LNCAP (cell line): ENCODE measurements around the gene ARHGAP35.

Experiments
- TF ChIP-seq, protein P1 (sequence below): fragments of 450-650 bp; IDR thresholded peaks from 2 replicates; pipeline ENCODE4 v1.5.1; 2017; ENCODE audit warnings: mild to moderate bottlenecking

Gene ARHGAP35

DNA sequence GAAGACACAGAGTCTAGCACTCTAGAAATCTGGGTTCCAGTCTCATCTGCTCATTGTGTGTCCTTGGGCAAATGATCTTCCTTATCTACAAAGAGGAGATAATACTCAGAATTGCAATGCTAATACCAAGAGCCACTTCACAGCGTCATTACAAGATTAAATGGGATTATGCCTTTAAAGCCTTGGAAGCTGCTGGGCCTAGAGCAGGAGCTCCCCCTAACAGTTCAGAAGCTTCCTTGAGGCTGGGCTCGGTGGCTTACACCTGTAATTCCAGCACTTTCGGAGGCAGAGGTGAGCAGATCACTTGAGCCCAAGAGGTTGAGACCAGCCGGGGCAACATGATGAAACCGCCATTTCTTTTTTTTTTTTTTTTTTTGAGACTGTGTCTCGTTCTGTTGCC lies 37.7 kb upstream of the ARHGAP35 start:
- TF ChIP-seq, protein P1, sequence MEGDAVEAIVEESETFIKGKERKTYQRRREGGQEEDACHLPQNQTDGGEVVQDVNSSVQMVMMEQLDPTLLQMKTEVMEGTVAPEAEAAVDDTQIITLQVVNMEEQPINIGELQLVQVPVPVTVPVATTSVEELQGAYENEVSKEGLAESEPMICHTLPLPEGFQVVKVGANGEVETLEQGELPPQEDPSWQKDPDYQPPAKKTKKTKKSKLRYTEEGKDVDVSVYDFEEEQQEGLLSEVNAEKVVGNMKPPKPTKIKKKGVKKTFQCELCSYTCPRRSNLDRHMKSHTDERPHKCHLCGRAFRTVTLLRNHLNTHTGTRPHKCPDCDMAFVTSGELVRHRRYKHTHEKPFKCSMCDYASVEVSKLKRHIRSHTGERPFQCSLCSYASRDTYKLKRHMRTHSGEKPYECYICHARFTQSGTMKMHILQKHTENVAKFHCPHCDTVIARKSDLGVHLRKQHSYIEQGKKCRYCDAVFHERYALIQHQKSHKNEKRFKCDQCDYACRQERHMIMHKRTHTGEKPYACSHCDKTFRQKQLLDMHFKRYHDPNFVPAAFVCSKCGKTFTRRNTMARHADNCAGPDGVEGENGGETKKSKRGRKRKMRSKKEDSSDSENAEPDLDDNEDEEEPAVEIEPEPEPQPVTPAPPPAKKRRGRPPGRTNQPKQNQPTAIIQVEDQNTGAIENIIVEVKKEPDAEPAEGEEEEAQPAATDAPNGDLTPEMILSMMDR = no peak

DNA sequence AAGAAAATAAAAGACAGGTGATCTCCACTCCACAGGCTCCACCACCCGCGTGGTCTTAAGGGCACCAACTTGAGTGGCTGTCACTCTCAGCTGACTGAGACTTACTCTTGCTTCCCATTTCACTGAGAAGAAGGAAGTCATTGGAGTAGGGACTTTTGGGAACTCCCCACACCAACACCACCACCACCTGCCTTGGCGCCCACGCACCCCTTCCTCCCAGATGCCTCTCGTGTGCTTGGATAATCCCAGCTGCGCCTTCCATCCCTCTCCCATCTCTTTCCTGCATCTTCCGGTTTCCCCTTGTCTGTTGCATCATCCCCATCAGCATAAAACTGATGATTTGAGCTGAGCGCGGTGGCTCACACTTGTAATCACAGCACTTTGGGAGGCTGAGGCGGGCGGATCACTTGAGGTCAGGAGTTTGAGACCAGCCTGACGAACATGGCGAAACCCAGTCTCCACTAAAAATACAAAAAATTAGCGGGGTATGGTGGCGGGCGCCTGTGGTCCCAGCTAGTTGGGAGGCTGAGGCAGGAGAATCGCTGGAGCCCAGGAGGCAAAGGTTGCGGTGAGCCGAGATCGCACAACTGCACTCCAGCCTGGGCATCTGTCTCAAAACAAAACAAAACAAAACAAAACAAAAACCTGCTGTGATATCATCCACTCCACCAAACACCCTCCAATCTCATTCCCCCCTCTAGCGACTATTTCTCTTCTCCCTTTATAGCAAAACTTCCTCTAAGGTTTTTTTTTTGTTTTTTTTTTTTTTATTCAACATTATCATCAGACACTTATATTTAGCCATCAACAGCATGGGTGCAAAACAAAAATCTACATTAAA lies 35.7 kb upstream of the ARHGAP35 start:
- TF ChIP-seq, protein P1 = no peak

DNA sequence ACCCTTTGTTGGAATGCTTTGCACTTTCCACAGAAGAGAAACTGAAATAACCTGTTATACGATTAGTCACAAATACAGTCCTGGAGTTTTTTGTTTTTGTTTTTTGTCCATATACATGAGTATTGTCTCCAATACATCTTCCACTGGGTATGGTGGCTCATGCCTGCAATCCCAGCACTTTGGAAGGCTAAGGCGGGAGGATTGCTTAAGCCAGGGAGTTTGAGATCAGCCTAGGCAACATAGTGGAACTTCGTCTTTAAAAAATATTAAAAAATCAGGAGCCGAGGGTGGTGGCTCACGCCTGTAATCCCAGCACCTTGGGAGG lies 35.1 kb upstream of the ARHGAP35 start:
- TF ChIP-seq, protein P1 = no peak

DNA sequence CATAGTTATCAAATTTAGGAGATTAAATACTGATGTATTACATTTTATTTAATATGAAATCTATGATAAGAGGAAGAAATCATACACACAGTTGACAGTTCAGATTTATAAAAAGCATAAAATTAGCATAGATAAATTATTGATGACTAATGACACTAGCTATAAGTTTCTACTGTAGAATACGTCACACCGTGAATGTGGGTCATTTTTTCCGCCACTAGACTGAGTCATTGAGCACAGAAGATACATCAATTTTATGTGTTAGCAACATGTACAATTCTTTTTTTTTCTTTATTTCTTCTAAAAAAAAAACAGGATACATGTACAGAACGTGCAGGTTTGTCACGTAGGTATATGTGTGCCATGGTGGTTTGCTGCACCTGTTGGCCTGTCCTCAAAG lies 32.3 kb upstream of the ARHGAP35 start:
- TF ChIP-seq, protein P1 = no peak

DNA sequence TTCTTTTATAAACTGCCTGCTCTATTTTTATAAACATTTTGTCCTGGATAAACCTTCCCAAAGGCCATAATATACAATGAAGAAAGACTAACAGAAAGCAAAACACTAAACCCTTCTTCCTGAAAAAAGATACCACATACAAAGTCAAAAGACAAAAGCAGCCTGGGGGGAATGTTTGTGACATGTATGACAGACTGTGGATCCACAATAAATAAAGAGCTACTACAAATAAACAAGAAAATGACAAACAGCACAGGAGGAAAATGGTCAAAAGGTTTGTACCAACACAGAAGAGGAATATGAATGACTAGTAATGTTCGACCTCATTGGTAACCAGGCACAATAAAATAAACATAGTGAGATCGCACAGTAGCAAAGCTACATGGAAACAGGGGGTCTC lies 29.9 kb upstream of the ARHGAP35 start:
- TF ChIP-seq, protein P1 = no peak

DNA sequence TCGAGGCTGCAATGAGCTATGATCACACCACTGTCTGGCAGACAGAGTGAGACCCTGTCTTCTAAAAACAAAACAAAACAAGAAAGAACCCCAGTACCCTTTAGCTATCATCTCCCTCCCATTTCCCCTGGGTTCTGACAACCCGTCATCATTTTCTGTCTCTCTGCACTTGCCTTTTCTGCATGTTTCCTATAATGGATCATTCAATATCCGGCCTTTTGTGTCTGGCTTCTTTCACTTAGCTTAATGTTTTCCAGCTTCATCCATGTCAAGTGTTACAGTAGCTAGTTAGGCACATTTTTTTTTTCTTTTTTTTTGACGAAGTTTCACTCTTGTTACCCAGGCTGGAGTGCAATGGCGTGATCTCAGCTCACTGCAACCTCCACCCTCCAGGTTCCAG lies 26.7 kb upstream of the ARHGAP35 start:
- TF ChIP-seq, protein P1 = no peak

DNA sequence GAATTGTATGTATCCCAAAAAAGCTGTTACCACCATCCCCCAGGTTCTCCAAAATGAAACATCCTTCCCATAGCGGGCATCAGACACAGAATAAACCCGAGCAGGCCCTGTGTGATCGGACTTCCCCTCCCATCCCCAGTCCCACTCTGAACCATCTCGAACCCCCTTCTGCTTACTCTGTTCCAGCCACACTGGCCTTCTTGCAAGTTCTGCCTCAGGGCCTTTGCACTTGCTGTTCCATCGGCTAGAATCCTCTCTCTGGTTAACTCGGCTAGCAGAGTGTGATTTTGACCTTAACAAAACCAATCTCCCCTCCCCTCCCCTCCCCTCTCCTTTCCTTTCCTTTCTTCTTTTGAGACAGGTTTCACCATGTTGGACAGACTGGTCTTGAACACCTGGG lies 25.8 kb upstream of the ARHGAP35 start:
- TF ChIP-seq, protein P1 = no peak

DNA sequence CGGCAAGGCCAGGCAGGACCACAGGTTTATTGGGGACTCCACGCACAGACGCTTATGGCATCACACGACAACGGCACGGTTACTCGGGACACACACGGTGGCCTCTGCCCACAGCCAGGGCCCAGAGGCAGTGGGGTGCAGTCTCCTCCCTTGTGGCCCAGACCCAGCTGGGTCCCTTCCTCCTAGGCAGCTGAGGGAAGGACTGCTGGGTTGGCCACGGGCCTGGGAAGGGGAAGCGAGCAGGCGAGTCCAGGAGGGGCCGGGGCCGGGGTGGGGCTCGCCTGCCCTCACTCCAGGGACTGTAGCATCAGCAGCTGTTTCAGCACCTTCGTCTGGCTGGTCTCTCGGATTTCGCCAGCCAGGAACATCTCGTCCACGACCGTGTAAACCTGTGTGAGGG lies 22.6 kb upstream of the ARHGAP35 start:
- TF ChIP-seq, protein P1 = no peak
